GM18870 (cell line): ENCODE data around the gene EMC8.
A peak's percentile ranks its signal among the peaks of the same experiment; 100 is the strongest.
"Not testable (repeated sequence)": the region's sequence is repeated elsewhere in the genome, so short reads cannot be mapped to it uniquely, and the experiment has no call there.

Experiments used
- ATAC-seq: cut with Tn5 transposase; IDR thresholded peaks from one replicate; pipeline ENCODE4 v1.9.1; 2021; ENCODE audit warnings: moderate library complexity; ENCODE audit not compliant: unreplicated experiment

Gene EMC8

GRCh38 chr16:85816159-85816558 is 16.8 kb upstream of the EMC8 start:
- no peak for ATAC-seq

GRCh38 chr16:85812811-85813700 is 13.7 kb upstream of the EMC8 start:
- no peak for ATAC-seq

- no peak for ATAC-seq
Measured at GRCh38 chr16:85812031-85812807, 12.9 kb upstream of the EMC8 start.

- no peak for ATAC-seq
Measured at GRCh38 chr16:85810742-85811115, 11.4 kb upstream of the EMC8 start.

- ATAC-seq, result no peak
Measured at GRCh38 chr16:85810097-85810741, 10.9 kb upstream of the EMC8 start.

GRCh38 chr16:85809645-85810044 is 10.3 kb upstream of the EMC8 start:
- no peak for ATAC-seq

- no peak for ATAC-seq
Measured at GRCh38 chr16:85808926-85809325, 9.6 kb upstream of the EMC8 start.

- not testable (repeated sequence) for ATAC-seq
Measured at GRCh38 chr16:85808104-85808503, 8.8 kb upstream of the EMC8 start.

- not testable (repeated sequence) for ATAC-seq
Measured at GRCh38 chr16:85807340-85807739, 8.0 kb upstream of the EMC8 start.

- ATAC-seq, result no peak
Measured at GRCh38 chr16:85806539-85806938, 7.2 kb upstream of the EMC8 start.

- no peak for ATAC-seq
Measured at GRCh38 chr16:85805442-85806045, 6.2 kb upstream of the EMC8 start.

- no peak for ATAC-seq
Measured at GRCh38 chr16:85803570-85803969, 4.2 kb upstream of the EMC8 start.

GRCh38 chr16:85800321-85800669 is 951 bp upstream of the EMC8 start:
- peak; percentile 17 for ATAC-seq

- ATAC-seq, result no peak
Measured at GRCh38 chr16:85798901-85799496, 345 bp downstream of the EMC8 start.

GRCh38 chr16:85798283-85798776 is 1.0 kb downstream of the EMC8 start:
- ATAC-seq, result no peak

GRCh38 chr16:85796599-85796998 is 2.7 kb downstream of the EMC8 start:
- ATAC-seq, result no peak

- ATAC-seq, result no peak
Measured at GRCh38 chr16:85796152-85796551, 3.2 kb downstream of the EMC8 start.

- ATAC-seq, result no peak
Measured at GRCh38 chr16:85794696-85795095, 4.6 kb downstream of the EMC8 start.

- no peak for ATAC-seq
Measured at GRCh38 chr16:85793662-85794298, 5.6 kb downstream of the EMC8 start.

GRCh38 chr16:85789773-85790172 is 9.6 kb downstream of the EMC8 start:
- ATAC-seq, result no peak
